Astrocyte of the spinal cord (primary cell): ENCODE results near the gene ZBTB20.
A peak's percentile ranks its signal among the peaks of the same experiment; 100 is the strongest.

Source experiments
- DNase-seq: peaks from one replicate; pipeline ENCODE4 v3.0.0; 2011; ENCODE audit warnings: low read depth, low spot score
- H3K4me3 ChIP-seq: 2 replicates; pipeline ENCODE4 v1.5.1; 2011; ENCODE audit warnings: low read depth, mild to moderate bottlenecking, low read length, moderate library complexity
- CTCF ChIP-seq: IDR thresholded peaks from 2 replicates; pipeline ENCODE4 v1.5.1; 2012; ENCODE audit warnings: low read depth, mild to moderate bottlenecking, low read length, inconsistent platforms
- in situ Hi-C: cut with HindIII; loops from 2 replicates; pipeline ENCODE4 v1.10.0; 2017; ENCODE audit warnings: low sequenced_read_pairs

The ZBTB20 gene

GRCh38 chr3:115090712-115091111, 56.4 kb downstream of the ZBTB20 start:
- in situ Hi-C loops = no loop called here
- H3K4me3 ChIP-seq = no peak overlapping the region
- no peak for TF ChIP-seq CTCF
- DNase-seq = no peak

- DNase-seq = no peak
- TF ChIP-seq CTCF = no peak
- in situ Hi-C loops = no loop called here
- H3K4me3 ChIP-seq = no peak overlapping the region
These were observed 57.6 kb downstream of the ZBTB20 start for GRCh38 chr3:115089481-115089880.

GRCh38 chr3:115087512-115087911, 59.6 kb downstream of the ZBTB20 start:
- no peak overlapping the region for H3K4me3 ChIP-seq
- TF ChIP-seq CTCF = no peak
- DNase-seq = no peak
- in situ Hi-C loops = no loop called here

- in situ Hi-C loops = no loop called here
- DNase-seq = no peak
- TF ChIP-seq CTCF = no peak
- no peak overlapping the region for H3K4me3 ChIP-seq
These were observed 60.7 kb downstream of the ZBTB20 start for GRCh38 chr3:115086344-115086743.

GRCh38 chr3:115085197-115085865, 61.8 kb downstream of the ZBTB20 start:
- DNase-seq = no peak
- in situ Hi-C loops = no loop called here
- no peak overlapping the region for H3K4me3 ChIP-seq

GRCh38 chr3:115084686-115085085, 62.4 kb downstream of the ZBTB20 start:
- TF ChIP-seq CTCF = no peak
- H3K4me3 ChIP-seq = no peak overlapping the region
- in situ Hi-C loops = no loop called here
- no peak for DNase-seq

More at GRCh38 chr3:115085197-115085865, 61.8 kb downstream of the ZBTB20 start:
- peak; percentile 31 for TF ChIP-seq CTCF
